HepG2 (cell line): ENCODE data around the gene RNASE8. TPM values are rescaled to one million over a fixed set of nuclear protein-coding genes. Genes with fewer than 3 reads are reported as not detected.

Source experiments
- DNMT1 ChIP-seq: sonication (generic); formaldehyde crosslinking; IDR thresholded peaks from 2 replicates; pipeline ENCODE4 v1.5.1; 2020; ENCODE audit warnings: mild to moderate bottlenecking, missing genetic modification reagents
- DPF2 ChIP-seq: sonication (generic); formaldehyde crosslinking; IDR thresholded peaks from 2 replicates; pipeline ENCODE4 v1.4.0; 2020; ENCODE audit warnings: mild to moderate bottlenecking, low read depth, missing genetic modification reagents, borderline replicate concordance
- HMG20B ChIP-seq: conservative IDR thresholded peaks from 2 replicates; pipeline ENCODE4 v1.6.1; 2016; ENCODE audit warnings: missing genetic modification reagents, missing compliant biosample characterization
- HOXA5 ChIP-seq: sonication (generic); formaldehyde crosslinking; IDR thresholded peaks from 2 replicates; pipeline ENCODE4 v1.4.0; 2020; ENCODE audit warnings: missing genetic modification reagents
- MEF2D ChIP-seq: sonication (generic); formaldehyde crosslinking; IDR thresholded peaks from 2 replicates; pipeline ENCODE4 v1.5.1; 2020; ENCODE audit warnings: mild to moderate bottlenecking, missing genetic modification reagents
- RARA ChIP-seq: IDR thresholded peaks from 2 replicates; pipeline ENCODE4 v1.6.1; 2016; ENCODE audit warnings: missing genetic modification reagents, missing compliant biosample characterization
- RFX5 ChIP-seq: IDR thresholded peaks from 2 replicates; pipeline ENCODE4 v1.6.1; 2011; ENCODE audit warnings: low read depth, low read length, improper control_type of control experiment
- ZFP36 ChIP-seq: fragments of 150-350 bp; IDR thresholded peaks from 2 replicates; pipeline ENCODE4 v1.6.1; 2018; ENCODE audit warnings: borderline replicate concordance, low read length, low read depth; ENCODE audit not compliant: partially characterized antibody
- ZNF101 ChIP-seq: sonication (generic); formaldehyde crosslinking; IDR thresholded peaks from 2 replicates; pipeline ENCODE4 v1.4.0; 2020; ENCODE audit warnings: mild to moderate bottlenecking, low read depth, missing genetic modification reagents, borderline replicate concordance
- ZNF34 ChIP-seq: sonication (generic); formaldehyde crosslinking; IDR thresholded peaks from 2 replicates; pipeline ENCODE4 v1.4.0; 2020; ENCODE audit warnings: mild to moderate bottlenecking, missing genetic modification reagents, borderline replicate concordance
- ZNF354B ChIP-seq: sonication (generic); formaldehyde crosslinking; IDR thresholded peaks from 2 replicates; pipeline ENCODE4 v1.8.0; 2022; ENCODE audit warnings: mild to moderate bottlenecking, missing genetic modification reagents
- ZNF589 ChIP-seq: sonication (generic); formaldehyde crosslinking; conservative IDR thresholded peaks from 2 replicates; pipeline ENCODE4 v1.8.0; 2022; ENCODE audit warnings: mild to moderate bottlenecking, moderate library complexity, missing genetic modification reagents
- ZNF598 ChIP-seq: sonication (generic); formaldehyde crosslinking; IDR thresholded peaks from 2 replicates; pipeline ENCODE4 v1.5.1; 2020; ENCODE audit warnings: mild to moderate bottlenecking, missing genetic modification reagents, borderline replicate concordance
- ZNF605 ChIP-seq: sonication (generic); formaldehyde crosslinking; IDR thresholded peaks from 2 replicates; pipeline ENCODE4 v1.8.0; 2022; ENCODE audit warnings: mild to moderate bottlenecking, missing genetic modification reagents
- ZNF644 ChIP-seq: IDR thresholded peaks from 2 replicates; pipeline ENCODE4 v1.6.1; 2016; ENCODE audit warnings: low read depth
- ZNF883 ChIP-seq: sonication (generic); formaldehyde crosslinking; IDR thresholded peaks from 2 replicates; pipeline ENCODE4 v1.5.1; 2020; ENCODE audit warnings: mild to moderate bottlenecking, missing genetic modification reagents; ENCODE audit errors: not compliant biosample characterization
- ZSCAN31 ChIP-seq: sonication (generic); formaldehyde crosslinking; IDR thresholded peaks from 2 replicates; pipeline ENCODE4 v1.5.0; 2020; ENCODE audit warnings: low read depth, mild to moderate bottlenecking, missing genetic modification reagents
- polyA plus RNA-seq, 8 experiments: library from polyadenylated mRNA; depleted of rRNA in 3 of 8; stranded (reverse) in 7 of 8; unstranded in 1 of 8; fragments of >200 nt; fragmentation: Illumina TruSeq in 4 of 8; extraction: Trizol in 4 of 8; gene quantifications; 2 replicates each; pipeline versions ENCODE4 v1.2.1 to v1.2.3, GENCODE V29; 2011 to 2016; ENCODE audit warnings: low read depth in 4 of 8, missing spikeins in 1 of 8, mixed read lengths in 1 of 8; ENCODE audit not compliant: insufficient read depth in 1 of 8
- total RNA-seq, 5 experiments: library from RNA; depleted of rRNA; stranded (reverse); fragments of >200 nt; fragmentation: Illumina TruSeq; extraction: Trizol; gene quantifications; 2 replicates each; pipeline ENCODE4 v1.2.3, GENCODE V29; 2016; ENCODE audit warnings: low read depth in 1 of 5
- TF ChIP-seq, protein P1 (sequence below): sonication (generic); formaldehyde crosslinking; IDR thresholded peaks from 2 replicates; pipeline ENCODE4 v1.5.1; 2020; ENCODE audit warnings: missing genetic modification reagents, mild to moderate bottlenecking, borderline replicate concordance
- TF ChIP-seq, protein P2 (sequence below): sonication (generic); formaldehyde crosslinking; IDR thresholded peaks from 2 replicates; pipeline ENCODE4 v1.4.0; 2020; ENCODE audit warnings: missing genetic modification reagents, mild to moderate bottlenecking, borderline replicate concordance
- TF ChIP-seq, protein P3 (sequence below): sonication (generic); formaldehyde crosslinking; IDR thresholded peaks from 2 replicates; pipeline ENCODE4 v1.5.0; 2020; ENCODE audit warnings: mild to moderate bottlenecking, missing genetic modification reagents, borderline replicate concordance
- TF ChIP-seq, protein P4 (sequence below): sonication (generic); formaldehyde crosslinking; IDR thresholded peaks from 2 replicates; pipeline ENCODE4 v1.8.0; 2022; ENCODE audit warnings: mild to moderate bottlenecking, missing genetic modification reagents, moderate library complexity

RNASE8 gene
- total and polyA plus RNA-seq, 2 of the 13 experiments (the other 11 are each of a cell fraction or from before 2014, with no cell fraction given) = not detected

DNA sequence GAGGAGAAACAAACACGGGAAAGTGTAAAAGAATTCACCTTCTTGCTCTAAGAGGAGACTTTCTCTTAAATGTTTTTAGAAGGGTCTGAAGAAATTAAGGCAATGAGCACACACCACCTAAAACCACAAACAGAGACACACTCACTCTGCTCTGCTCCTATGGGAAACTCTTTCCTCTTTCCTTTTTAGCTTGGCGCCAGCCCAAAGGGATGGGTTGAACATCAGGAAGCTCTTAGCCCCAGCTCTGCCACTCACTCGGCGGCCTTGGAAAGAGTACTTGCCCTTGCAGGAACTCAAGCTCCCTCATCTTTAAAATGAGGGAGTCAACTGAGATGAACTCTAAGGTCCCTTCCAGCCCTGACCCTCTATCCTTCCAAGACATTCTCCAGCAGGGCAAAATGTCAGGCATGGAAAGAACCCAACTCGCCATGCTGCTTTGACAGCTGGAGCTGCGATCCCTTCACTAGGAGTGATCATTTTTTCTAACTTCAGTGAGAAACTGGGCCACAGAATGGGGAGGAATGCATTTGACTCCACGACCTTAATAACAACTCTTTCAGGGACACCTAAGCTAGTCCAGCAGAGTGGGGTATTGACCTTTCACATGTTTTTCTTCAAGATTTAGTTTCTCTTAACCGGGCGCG lies 980 bp upstream of the RNASE8 start (continued):
- TF ChIP-seq, protein P1, sequence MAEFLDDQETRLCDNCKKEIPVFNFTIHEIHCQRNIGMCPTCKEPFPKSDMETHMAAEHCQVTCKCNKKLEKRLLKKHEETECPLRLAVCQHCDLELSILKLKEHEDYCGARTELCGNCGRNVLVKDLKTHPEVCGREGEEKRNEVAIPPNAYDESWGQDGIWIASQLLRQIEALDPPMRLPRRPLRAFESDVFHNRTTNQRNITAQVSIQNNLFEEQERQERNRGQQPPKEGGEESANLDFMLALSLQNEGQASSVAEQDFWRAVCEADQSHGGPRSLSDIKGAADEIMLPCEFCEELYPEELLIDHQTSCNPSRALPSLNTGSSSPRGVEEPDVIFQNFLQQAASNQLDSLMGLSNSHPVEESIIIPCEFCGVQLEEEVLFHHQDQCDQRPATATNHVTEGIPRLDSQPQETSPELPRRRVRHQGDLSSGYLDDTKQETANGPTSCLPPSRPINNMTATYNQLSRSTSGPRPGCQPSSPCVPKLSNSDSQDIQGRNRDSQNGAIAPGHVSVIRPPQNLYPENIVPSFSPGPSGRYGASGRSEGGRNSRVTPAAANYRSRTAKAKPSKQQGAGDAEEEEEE = peak; percentile 49; the same call in 1 of the 2 replicates
- TF ChIP-seq ZNF589 (CRISPR knock-in tag) = no peak
- TF ChIP-seq ZNF354B (CRISPR knock-in tag) = 0 out of 2 replicates have a peak, but pooled peaks have one; percentile 24
- TF ChIP-seq ZSCAN31 = no peak
- TF ChIP-seq DNMT1 (CRISPR knock-in tag) = 0 out of 2 replicates have a peak, but pooled peaks have one; percentile 54
- no peak for TF ChIP-seq ZNF598
- peak; percentile 26; the same call in 1 of the 2 replicates for TF ChIP-seq DPF2 (CRISPR knock-in tag)
- TF ChIP-seq ZNF883 (CRISPR knock-in tag) = peak; percentile 38
- no peak for TF ChIP-seq ZNF34
- no peak for TF ChIP-seq ZNF101 (CRISPR knock-in tag)
- TF ChIP-seq MEF2D = 0 out of 2 replicates have a peak, but pooled peaks have one; percentile 32
- no peak for TF ChIP-seq RARA
- 0 out of 2 replicates have a peak, but pooled peaks have one; percentile 32 for TF ChIP-seq HMG20B (CRISPR knock-in tag)
- TF ChIP-seq ZNF644 (CRISPR knock-in tag) = peak; percentile 47; the same call in 1 of the 2 replicates
- TF ChIP-seq, protein P2, sequence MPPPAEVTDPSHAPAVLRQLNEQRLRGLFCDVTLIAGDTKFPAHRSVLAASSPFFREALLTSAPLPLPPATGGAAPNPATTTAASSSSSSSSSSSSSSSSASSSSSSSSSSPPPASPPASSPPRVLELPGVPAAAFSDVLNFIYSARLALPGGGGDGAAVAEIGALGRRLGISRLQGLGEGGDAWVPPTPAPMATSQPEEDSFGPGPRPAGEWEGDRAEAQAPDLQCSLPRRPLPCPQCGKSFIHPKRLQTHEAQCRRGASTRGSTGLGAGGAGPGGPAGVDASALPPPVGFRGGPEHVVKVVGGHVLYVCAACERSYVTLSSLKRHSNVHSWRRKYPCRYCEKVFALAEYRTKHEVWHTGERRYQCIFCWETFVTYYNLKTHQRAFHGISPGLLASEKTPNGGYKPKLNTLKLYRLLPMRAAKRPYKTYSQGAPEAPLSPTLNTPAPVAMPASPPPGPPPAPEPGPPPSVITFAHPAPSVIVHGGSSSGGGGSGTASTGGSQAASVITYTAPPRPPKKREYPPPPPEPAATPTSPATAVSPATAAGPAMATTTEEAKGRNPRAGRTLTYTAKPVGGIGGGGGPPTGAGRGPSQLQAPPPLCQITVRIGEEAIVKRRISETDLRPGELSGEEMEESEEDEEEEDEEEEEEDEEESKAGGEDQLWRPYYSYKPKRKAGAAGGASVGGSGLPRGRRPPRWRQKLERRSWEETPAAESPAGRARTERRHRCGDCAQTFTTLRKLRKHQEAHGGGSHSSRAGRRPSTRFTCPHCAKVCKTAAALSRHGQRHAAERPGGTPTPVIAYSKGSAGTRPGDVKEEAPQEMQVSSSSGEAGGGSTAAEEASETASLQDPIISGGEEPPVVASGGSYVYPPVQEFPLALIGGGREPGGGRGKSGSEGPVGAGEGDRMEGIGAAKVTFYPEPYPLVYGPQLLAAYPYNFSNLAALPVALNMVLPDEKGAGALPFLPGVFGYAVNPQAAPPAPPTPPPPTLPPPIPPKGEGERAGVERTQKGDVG (CRISPR knock-in tag) = peak; percentile 82; the same call in 1 of the 2 replicates
- TF ChIP-seq ZFP36 = no peak
- TF ChIP-seq, protein P3, sequence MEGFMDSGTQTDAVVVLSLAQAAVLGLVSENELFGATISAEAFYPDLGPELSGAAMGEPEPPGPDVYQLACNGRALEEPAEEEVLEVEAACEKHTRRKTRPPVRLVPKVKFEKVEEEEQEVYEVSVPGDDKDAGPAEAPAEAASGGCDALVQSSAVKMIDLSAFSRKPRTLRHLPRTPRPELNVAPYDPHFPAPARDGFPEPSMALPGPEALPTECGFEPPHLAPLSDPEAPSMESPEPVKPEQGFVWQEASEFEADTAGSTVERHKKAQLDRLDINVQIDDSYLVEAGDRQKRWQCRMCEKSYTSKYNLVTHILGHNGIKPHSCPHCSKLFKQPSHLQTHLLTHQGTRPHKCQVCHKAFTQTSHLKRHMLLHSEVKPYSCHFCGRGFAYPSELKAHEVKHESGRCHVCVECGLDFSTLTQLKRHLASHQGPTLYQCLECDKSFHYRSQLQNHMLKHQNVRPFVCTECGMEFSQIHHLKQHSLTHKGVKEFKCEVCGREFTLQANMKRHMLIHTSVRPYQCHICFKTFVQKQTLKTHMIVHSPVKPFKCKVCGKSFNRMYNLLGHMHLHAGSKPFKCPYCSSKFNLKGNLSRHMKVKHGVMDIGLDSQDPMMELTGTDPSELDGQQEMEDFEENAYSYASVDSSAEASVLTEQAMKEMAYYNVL (CRISPR knock-in tag) = no peak
- no peak for TF ChIP-seq RFX5
- no peak for TF ChIP-seq HOXA5 (CRISPR knock-in tag)
- TF ChIP-seq, protein P4, sequence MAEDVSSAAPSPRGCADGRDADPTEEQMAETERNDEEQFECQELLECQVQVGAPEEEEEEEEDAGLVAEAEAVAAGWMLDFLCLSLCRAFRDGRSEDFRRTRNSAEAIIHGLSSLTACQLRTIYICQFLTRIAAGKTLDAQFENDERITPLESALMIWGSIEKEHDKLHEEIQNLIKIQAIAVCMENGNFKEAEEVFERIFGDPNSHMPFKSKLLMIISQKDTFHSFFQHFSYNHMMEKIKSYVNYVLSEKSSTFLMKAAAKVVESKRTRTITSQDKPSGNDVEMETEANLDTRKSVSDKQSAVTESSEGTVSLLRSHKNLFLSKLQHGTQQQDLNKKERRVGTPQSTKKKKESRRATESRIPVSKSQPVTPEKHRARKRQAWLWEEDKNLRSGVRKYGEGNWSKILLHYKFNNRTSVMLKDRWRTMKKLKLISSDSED (CRISPR knock-in tag) = no peak
- TF ChIP-seq ZNF605 (CRISPR knock-in tag) = peak; percentile 33; the same call in 1 of the 2 replicates
